Left cardiac atrium (tissue), 4 donors: ENCODE data around the gene NCOA1. TPM values are rescaled to one million over a fixed set of nuclear protein-coding genes. Genes with fewer than 3 reads are reported as not detected.
"Not testable (repeated sequence)": the region's sequence is repeated elsewhere in the genome, so short reads cannot be mapped to it uniquely, and the experiment has no call there.

Experiments
- ATAC-seq, 2 donors: fragments of 200-7000 bp; cut with Tn5 transposase; one replicate each; pipeline ENCODE4 v1.9.1; 2020; ENCODE audit warnings: mild to moderate bottlenecking in 2 of 2, moderate library complexity in 2 of 2
- DNase-seq: peaks from one replicate; pipeline ENCODE4 v3.0.0-alpha.2; 2020
- intact Hi-C, 2 donors: fragments of 100-400 bp; cut with DNase I; formaldehyde crosslinking; loops; one replicate each; pipeline versions ENCODE4 v1.14.1 to v1.15.1; 2022 to 2023
- total RNA-seq, 2 donors: library from RNA; stranded (reverse); fragmentation: NEBNext Ultra II Directional; extraction: Animal tissue kit (Norgen Biotek cat#: 25700); gene quantifications; one replicate each; pipeline ENCODE4 v1.2.1, GENCODE V29; 2021
- donor health status: DM: no; HTN: yes; CAD: no.
- donor health status: DM: no; HTN: yes; CAD: no; lungs with severe emphysema.
- donor health status: DM: yes; HTN: yes; CAD: no.
- donor health status: Dilated cardiomyopathy.

Gene NCOA1
- total RNA-seq, 2 donors from 2014 or later, result 34.3 to 35.2 TPM

DNA sequence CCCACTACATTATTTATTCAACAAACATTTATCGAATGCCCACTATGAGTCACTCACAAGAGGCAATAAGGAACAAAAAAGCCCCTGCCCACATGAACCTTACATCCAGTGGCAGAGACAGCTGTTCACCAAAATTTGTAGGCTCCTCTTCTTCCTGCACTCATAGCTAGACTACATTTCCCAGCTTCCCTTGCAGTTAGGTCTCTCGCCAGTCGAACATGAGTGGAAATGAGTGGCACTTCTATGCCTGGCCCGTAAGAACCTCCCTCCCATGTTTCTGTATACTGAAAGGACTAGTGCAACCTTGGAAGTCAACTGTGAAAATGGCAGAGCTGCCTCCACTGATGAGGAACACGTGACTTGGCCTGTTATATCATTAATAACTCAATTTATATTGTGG lies 19.4 kb upstream of the NCOA1 start:
- intact Hi-C loops, result no loop called here
- ATAC-seq, result no peak
- no peak for DNase-seq

- DNase-seq (no peak), ATAC-seq (no peak)
- intact Hi-C loops, result no loop called here
Measured at GRCh38 chr2:24472416-24472815, 18.6 kb upstream of the NCOA1 start.

- DNase-seq (no peak), ATAC-seq (no peak)
- intact Hi-C loops, result no loop called here
Measured at GRCh38 chr2:24473626-24474025, 17.4 kb upstream of the NCOA1 start.

DNA sequence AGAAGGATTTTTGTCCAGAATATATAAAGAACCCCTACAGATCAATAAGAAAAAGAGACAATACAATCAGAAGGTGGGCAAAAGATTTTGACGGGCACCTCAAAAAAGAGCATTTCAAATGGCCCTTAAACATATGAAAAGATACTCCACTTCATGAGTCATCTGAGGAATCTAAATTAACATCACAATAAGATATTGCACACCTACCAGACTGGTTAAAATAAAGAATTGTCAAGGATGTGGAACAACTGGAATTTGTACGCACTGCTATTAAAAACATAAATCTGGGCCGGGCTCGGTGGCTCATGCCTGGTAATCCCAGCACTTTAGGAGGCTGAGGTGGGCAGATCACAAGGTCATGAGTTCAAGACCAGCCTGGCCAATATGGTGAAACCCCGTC lies 17.0 kb upstream of the NCOA1 start:
- intact Hi-C loops, result no loop called here
- ATAC-seq, result no peak
- DNase-seq, result no peak

GRCh38 chr2:24477229-24477628 lies 13.8 kb upstream of the NCOA1 start:
- ATAC-seq, result no peak
- DNase-seq, result no peak

DNA sequence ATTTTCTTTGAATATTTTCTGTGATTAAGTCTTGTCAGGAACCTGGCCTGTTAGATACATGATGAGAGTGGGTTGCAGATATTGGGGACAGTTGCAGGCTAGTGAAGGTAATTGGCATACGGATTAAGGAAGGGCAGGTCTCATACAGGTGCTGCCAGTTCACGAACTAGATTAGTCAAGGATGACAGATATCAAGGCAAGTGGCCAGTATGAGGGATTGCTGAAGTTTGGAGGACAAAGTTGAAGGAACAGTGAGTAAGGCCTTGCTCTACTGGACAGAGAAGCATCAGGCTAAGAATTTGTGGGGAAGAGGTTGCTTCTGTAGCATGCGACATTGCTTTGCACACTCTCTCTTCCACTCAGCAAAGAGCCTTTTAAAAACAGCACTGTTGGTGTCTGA lies 12.8 kb upstream of the NCOA1 start:
- DNase-seq (no peak), ATAC-seq (peak in 1 of 2 donors; percentile 23)
- intact Hi-C loops, result no loop called here

More at GRCh38 chr2:24477229-24477628, 13.8 kb upstream of the NCOA1 start:
- intact Hi-C loops, result no loop called here

- no peak for DNase-seq
- ATAC-seq, result no peak
- intact Hi-C loops, result no loop called here
Measured at GRCh38 chr2:24480245-24480644, 10.8 kb upstream of the NCOA1 start.

GRCh38 chr2:24482251-24482971 lies 8.6 kb upstream of the NCOA1 start:
- DNase-seq (no peak), ATAC-seq (no peak)
- intact Hi-C loops, result no loop called here

- DNase-seq (no peak), ATAC-seq (no peak)
- intact Hi-C loops, result no loop called here
Measured at GRCh38 chr2:24482972-24483300, 8.1 kb upstream of the NCOA1 start.

DNA sequence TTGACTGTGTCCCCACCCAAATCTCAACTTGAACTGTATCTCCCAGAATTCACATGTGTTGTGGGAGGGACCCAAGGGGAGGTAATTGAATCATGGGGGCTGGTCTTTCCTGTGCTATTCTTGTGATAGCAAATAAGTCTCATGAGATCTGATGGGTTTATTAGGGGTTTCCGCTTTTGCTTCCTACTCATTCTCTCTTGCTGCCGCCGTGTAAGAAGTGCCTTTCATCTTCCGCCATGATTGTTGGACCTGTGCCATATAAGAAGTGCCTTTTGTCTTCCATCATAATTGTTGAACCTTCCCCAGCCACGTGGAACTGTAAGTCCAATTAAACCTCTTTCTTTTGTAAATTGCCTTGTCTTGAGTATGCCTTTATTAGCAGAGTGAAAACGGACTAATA lies 6.4 kb upstream of the NCOA1 start:
- intact Hi-C loops, DNase-seq, ATAC-seq: not testable (repeated sequence)

- DNase-seq, result no peak
- intact Hi-C loops, result no loop called here
- ATAC-seq, result no peak
Measured at GRCh38 chr2:24485197-24485596, 5.9 kb upstream of the NCOA1 start.

DNA sequence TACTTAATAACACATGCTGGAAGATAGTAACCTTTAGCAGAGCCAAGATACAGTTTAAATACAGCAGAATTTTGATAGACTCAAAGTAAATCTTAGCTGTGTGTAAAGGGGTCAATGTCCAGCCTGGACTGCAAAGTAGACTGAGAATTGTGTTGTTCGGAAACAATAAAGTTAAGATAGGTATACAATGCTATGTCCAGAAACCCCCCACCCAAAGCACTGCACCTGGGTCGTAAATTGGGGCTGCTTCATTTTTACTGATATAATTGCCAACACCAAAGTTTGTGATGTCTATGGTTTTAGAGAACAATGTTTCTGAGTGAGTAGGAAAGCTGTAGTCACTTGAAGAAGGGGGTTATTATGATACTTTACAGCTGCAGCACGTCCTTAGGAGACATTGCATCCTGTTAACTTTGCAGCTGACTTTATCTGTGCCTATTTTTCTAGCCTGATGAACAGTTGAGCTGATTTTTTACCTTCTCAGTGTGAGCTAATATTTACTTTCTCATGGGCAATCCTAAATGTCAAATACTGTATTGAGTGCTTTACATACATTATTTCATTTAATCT lies 4.3 kb upstream of the NCOA1 start:
- intact Hi-C loops, result no loop called here
- DNase-seq, result no peak
- no peak for ATAC-seq

- ATAC-seq (no peak), DNase-seq (no peak)
- intact Hi-C loops, result loop anchor here in 1 of 2 donors (10.0 kb wide), 3 partner anchors 165 to 305 kb away; partner anchors contain the start of genes CENPO and PTRHD1
Measured at GRCh38 chr2:24489465-24490180, 1.4 kb upstream of the NCOA1 start.

DNA sequence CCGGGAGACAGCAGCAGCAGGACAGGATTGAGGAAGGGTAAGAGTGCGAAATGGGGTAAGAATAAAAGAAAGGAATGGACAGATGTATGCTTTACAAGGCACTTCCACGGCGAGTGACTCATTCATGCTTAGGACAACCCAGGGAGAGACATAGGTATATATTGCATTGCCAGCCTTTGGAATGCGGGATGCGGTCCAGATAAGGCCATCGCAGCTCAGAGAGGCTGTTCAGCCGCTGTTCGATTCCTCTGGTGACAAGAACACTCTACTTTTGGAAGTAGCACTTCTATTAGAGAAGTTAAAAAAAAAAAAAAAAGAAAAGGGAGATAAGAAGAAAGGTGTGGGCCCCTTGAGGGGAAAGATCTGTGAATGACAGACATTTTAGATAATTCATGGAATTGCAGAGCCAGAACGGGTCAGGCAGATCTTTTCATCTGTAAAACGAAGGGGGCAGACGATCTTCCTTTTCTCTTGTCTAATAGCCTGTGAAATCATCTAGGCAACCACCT lies 819 bp upstream of the NCOA1 start:
- ATAC-seq (peak in 1 of 2 donors; percentile 10), DNase-seq (no peak)
- intact Hi-C loops, result loop anchor here in 1 of 2 donors (10.0 kb wide), 3 partner anchors 165 to 305 kb away; partner anchors contain the start of genes CENPO and PTRHD1

- ATAC-seq (peak; percentile 61 to 64), DNase-seq (peak; percentile 62)
- intact Hi-C loops, result loop anchor here in 1 of 2 donors (10.0 kb wide), 3 partner anchors 163 to 303 kb away; partner anchors contain the start of genes CENPO and PTRHD1
Measured at GRCh38 chr2:24491542-24492420, 727 bp downstream of the NCOA1 start.

DNA sequence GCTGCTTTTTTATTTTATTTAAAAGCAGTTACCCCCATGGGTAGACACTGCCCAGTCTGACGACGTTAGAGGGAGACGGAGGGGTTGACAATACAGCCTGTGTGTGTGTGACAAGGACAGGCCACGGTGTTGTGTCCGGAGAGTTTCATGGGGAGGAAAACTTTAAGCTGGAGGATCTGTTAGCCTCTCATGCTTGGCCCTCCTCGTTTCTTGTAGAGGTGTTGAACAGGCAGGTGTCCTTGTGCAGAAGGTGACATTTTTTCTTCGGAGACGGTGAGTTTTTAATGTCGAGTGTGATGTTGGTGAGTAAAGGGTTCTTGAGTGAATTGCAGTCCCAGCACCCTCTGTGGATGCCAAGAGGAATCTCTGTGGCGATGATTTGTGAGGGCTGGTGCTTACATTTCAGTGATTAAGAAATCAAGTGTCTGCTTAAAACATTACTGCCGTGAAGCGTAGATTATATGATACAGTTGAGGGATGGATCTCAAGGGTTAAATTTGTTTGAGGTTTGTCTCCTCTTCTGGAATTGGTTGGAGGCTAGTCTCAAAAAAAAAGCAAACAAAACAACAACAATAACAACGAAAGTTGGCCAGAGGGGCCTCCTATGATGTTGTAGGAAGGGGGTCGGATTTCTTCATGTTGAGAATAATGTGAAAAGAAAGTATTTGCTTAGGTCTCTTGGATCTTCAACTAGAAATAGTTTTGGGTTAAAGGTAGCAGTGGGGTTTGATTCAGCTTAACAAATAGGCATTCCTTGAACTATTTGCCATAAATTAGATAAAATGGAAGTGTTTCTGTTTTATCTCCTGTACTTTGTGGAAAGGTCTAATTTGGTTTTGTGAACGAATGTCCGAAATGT lies 1.6 kb downstream of the NCOA1 start:
- intact Hi-C loops, result loop anchor here in 1 of 2 donors (10.0 kb wide), 3 partner anchors 162 to 302 kb away; partner anchors contain the start of genes CENPO and PTRHD1
- peak; percentile 3 to 7 for ATAC-seq
- no peak for DNase-seq

GRCh38 chr2:24493713-24494112 lies 2.7 kb downstream of the NCOA1 start:
- DNase-seq, result no peak
- intact Hi-C loops, result loop anchor here in 1 of 2 donors (10.0 kb wide), 3 partner anchors 161 to 301 kb away; partner anchors contain the start of genes CENPO and PTRHD1
- ATAC-seq, result no peak

- intact Hi-C loops, result loop anchor here in 1 of 2 donors (10.0 kb wide), 3 partner anchors 160 to 300 kb away; partner anchors contain the start of genes CENPO and PTRHD1
- DNase-seq (no peak), ATAC-seq (no peak)
Measured at GRCh38 chr2:24494410-24494809, 3.4 kb downstream of the NCOA1 start.
